Stimulated activated CD4-positive, alpha-beta T cell treated with anti-CD3 and anti-CD28 coated beads, Interleukin-4, amount 100 ng/mL, for 4 hours (primary cell): ENCODE data around the gene KCNJ13.

ENCODE experiments used
- DNase-seq, 2 experiments: peaks; one replicate each; pipeline ENCODE4 v3.0.0-alpha.2; 2020

The KCNJ13 gene

GRCh38 chr2:232776435-232776834 is at the start of gene KCNJ13:
KCNJ13 (minus strand) TSS chr2:232776565; CDS start chr2:232771362, 5,203 bp downstream.
- DNase-seq: no peak

GRCh38 chr2:232817756-232818155 is 41.4 kb upstream of the KCNJ13 start:
- DNase-seq: no peak

- DNase-seq: no peak
Observed at GRCh38 chr2:232816657-232817056, 40.3 kb upstream of the KCNJ13 start.

GRCh38 chr2:232815569-232815968 is 39.2 kb upstream of the KCNJ13 start:
- no peak for DNase-seq

- no peak for DNase-seq
Observed at GRCh38 chr2:232810444-232810843, 34.1 kb upstream of the KCNJ13 start.

- DNase-seq: no peak
Observed at GRCh38 chr2:232809349-232810124, 33.2 kb upstream of the KCNJ13 start.

- no peak for DNase-seq
Observed at GRCh38 chr2:232802091-232802490, 25.7 kb upstream of the KCNJ13 start.

- no peak for DNase-seq
Observed at GRCh38 chr2:232800166-232800565, 23.8 kb upstream of the KCNJ13 start.

GRCh38 chr2:232798187-232798586 is 21.8 kb upstream of the KCNJ13 start:
- DNase-seq: no peak

- DNase-seq: no peak
Observed at GRCh38 chr2:232795920-232796319, 19.6 kb upstream of the KCNJ13 start.

- DNase-seq: no peak
Observed at GRCh38 chr2:232794981-232795380, 18.6 kb upstream of the KCNJ13 start.

- DNase-seq: no peak
Observed at GRCh38 chr2:232793271-232793670, 16.9 kb upstream of the KCNJ13 start.

GRCh38 chr2:232791518-232791917 is 15.2 kb upstream of the KCNJ13 start:
- DNase-seq: no peak

GRCh38 chr2:232789082-232789481 is 12.7 kb upstream of the KCNJ13 start:
- DNase-seq: no peak

GRCh38 chr2:232787806-232788205 is 11.4 kb upstream of the KCNJ13 start:
- DNase-seq: no peak

- DNase-seq: no peak
Observed at GRCh38 chr2:232783278-232783677, 6.9 kb upstream of the KCNJ13 start.

- DNase-seq: peak; percentile 4 to 29
Observed at GRCh38 chr2:232781765-232782164, 5.4 kb upstream of the KCNJ13 start.

- DNase-seq: no peak
Observed at GRCh38 chr2:232779934-232780333, 3.6 kb upstream of the KCNJ13 start.

- no peak for DNase-seq
Observed at GRCh38 chr2:232779465-232779864, 3.1 kb upstream of the KCNJ13 start.

- no peak for DNase-seq
Observed at GRCh38 chr2:232777276-232777675, 911 bp upstream of the KCNJ13 start.

GRCh38 chr2:232773815-232774214 is 2.5 kb downstream of the KCNJ13 start:
- DNase-seq: no peak

- DNase-seq: no peak
Observed at GRCh38 chr2:232772531-232772930, 3.8 kb downstream of the KCNJ13 start.

- DNase-seq: no peak
Observed at GRCh38 chr2:232771870-232772269, 4.5 kb downstream of the KCNJ13 start.

- no peak for DNase-seq
Observed at GRCh38 chr2:232770207-232770606, 6.2 kb downstream of the KCNJ13 start.

GRCh38 chr2:232767866-232768265 is 8.5 kb downstream of the KCNJ13 start:
- no peak for DNase-seq
